Endothelial cell of umbilical vein (primary cell): ENCODE measurements around the gene HOMER1. TPM values are rescaled to one million over a fixed set of nuclear protein-coding genes. Genes with fewer than 3 reads are reported as not detected.

Source experiments
- BruUV-seq: library from RNA; stranded (reverse); fragments of 400-500 nt; replicated peaks from 2 replicates; lab custom pipeline; 2021; lab: Mats Ljungman, UMichigan
- CTCF ChIA-PET: fragments of 300-600, 350-600 bp; sonication (Branson Sonifier 250); formaldehyde crosslinking; loops from one replicate; lab custom pipeline; 2021; ENCODE audit warnings: antibody characterized with exemption, inconsistent platforms; lab: Charles Lee
- POLR2A ChIA-PET: fragments of 300-600, 350-600 bp; sonication (Branson Sonifier 250); formaldehyde crosslinking; loops from one replicate; lab custom pipeline; 2021; ENCODE audit warnings: antibody characterized with exemption, inconsistent platforms; lab: Charles Lee
- DNase-seq: peaks from one replicate; pipeline ENCODE4 v3.0.0-alpha.2; 2011; ENCODE audit warnings: low read depth, low spot score
- FAIRE-seq: peaks from 2 replicates; lab custom pipeline; 2011; peaks lifted over from hg19 to GRCh38; lab: Jason Lieb, UNC
- H2AFZ ChIP-seq: 2 replicates; pipeline ENCODE4 v1.6.0; 2012; ENCODE audit warnings: low read depth, low read length, control low read depth, inconsistent platforms
- H3K27ac ChIP-seq: 2 replicates; pipeline ENCODE4 v1.5.1; 2011; ENCODE audit warnings: low read depth, mild to moderate bottlenecking, control low read depth, low read length, moderate library complexity; ENCODE audit not compliant: insufficient read depth
- H3K27me3 ChIP-seq, 2 experiments: 2 replicates each; pipeline versions ENCODE4 v1.6.0 to v1.6.1; 2011; ENCODE audit warnings: low read length in 2 of 2, mixed read lengths in 1 of 2; ENCODE audit not compliant: control insufficient read depth in 2 of 2, insufficient read depth in 2 of 2
- H3K36me3 ChIP-seq, 2 experiments: 2 replicates in 1 of 2; 3 replicates in 1 of 2; pipeline ENCODE4 v1.5.1; 2011; ENCODE audit warnings: low read length in 2 of 2, mild to moderate bottlenecking in 1 of 2, moderate library complexity in 1 of 2; ENCODE audit not compliant: control insufficient read depth in 2 of 2, insufficient read depth in 2 of 2; ENCODE audit errors: extremely low read depth in 1 of 2
- H3K4me1 ChIP-seq: 3 replicates; pipeline ENCODE4 v1.5.1; 2011; ENCODE audit warnings: mild to moderate bottlenecking, low read length; ENCODE audit not compliant: control insufficient read depth, insufficient read depth; ENCODE audit errors: extremely low read depth
- H3K4me2 ChIP-seq: 2 replicates; pipeline ENCODE4 v1.6.1; 2011; ENCODE audit warnings: low read length, control low read depth, mixed read lengths; ENCODE audit not compliant: insufficient read depth
- H3K4me3 ChIP-seq, 3 experiments: fragments of 200-600 bp in 1 of 3; sonication (generic), shearing (Covaris generic) in 1 of 3; replicated peaks in 1 of 3; 2 replicates each; pipeline ENCODE4 v1.5.1; 2011 to 2016; ENCODE audit warnings: control low read depth in 3 of 3, low read length in 3 of 3, mild to moderate bottlenecking in 2 of 3, inconsistent platforms in 1 of 3, low read depth in 1 of 3, moderate library complexity in 1 of 3; ENCODE audit not compliant: insufficient read depth in 1 of 3
- H3K79me2 ChIP-seq: 2 replicates; pipeline ENCODE4 v1.6.0; 2012; ENCODE audit warnings: low read length, inconsistent platforms; ENCODE audit not compliant: control insufficient read depth, insufficient read depth
- H3K9ac ChIP-seq: replicated peaks from 2 replicates; pipeline ENCODE3; 2011; ENCODE audit warnings: low read length, control low read depth; ENCODE audit not compliant: insufficient read depth; ENCODE audit errors: extremely low read depth
- H3K9me1 ChIP-seq: replicated peaks from 3 replicates; pipeline ENCODE4 v1.6.0; 2011; ENCODE audit warnings: mild to moderate bottlenecking, low read length; ENCODE audit not compliant: control insufficient read depth, insufficient read depth; ENCODE audit errors: extremely low read depth
- H3K9me3 ChIP-seq: replicated peaks from 2 replicates; pipeline ENCODE4 v1.5.1; 2012; ENCODE audit warnings: low read length, inconsistent platforms; ENCODE audit not compliant: control insufficient read depth, insufficient read depth
- H4K20me1 ChIP-seq: replicated peaks from 2 replicates; pipeline ENCODE3; 2011; ENCODE audit warnings: mild to moderate bottlenecking, low read length; ENCODE audit not compliant: control insufficient read depth, insufficient read depth; ENCODE audit errors: extremely low read depth
- EZH2 ChIP-seq: IDR thresholded peaks from 2 replicates; pipeline ENCODE4 v1.6.1; 2012; ENCODE audit warnings: borderline replicate concordance, low read depth, mild to moderate bottlenecking, moderate library complexity, low read length, inconsistent platforms; ENCODE audit not compliant: severe bottlenecking
- FOS ChIP-seq: IDR thresholded peaks from 2 replicates; pipeline ENCODE4 v1.6.1; 2011; ENCODE audit warnings: mild to moderate bottlenecking, low read length, moderate library complexity, borderline replicate concordance; ENCODE audit not compliant: insufficient read depth
- GATA2 ChIP-seq: IDR thresholded peaks from 2 replicates; pipeline ENCODE4 v1.7.0; 2011; ENCODE audit warnings: low read depth, mild to moderate bottlenecking, moderate library complexity, mixed read lengths, low read length; ENCODE audit not compliant: insufficient read length, insufficient read depth
- JUN ChIP-seq: IDR thresholded peaks from 2 replicates; pipeline ENCODE4 v1.6.1; 2011; ENCODE audit warnings: borderline replicate concordance, low read depth; ENCODE audit not compliant: insufficient read length, insufficient read depth
- MYC ChIP-seq: IDR thresholded peaks from one replicate; pipeline ENCODE4 v1.6.1; 2011; ENCODE audit warnings: mild to moderate bottlenecking, low read depth, low read length
- POLR2A ChIP-seq: IDR thresholded peaks from 2 replicates; pipeline ENCODE4 v1.6.1; 2012; ENCODE audit warnings: low read depth, mild to moderate bottlenecking, control low read depth, low read length
- POLR2AphosphoS5 ChIP-seq: IDR thresholded peaks from 2 replicates; pipeline ENCODE4 v1.6.1; 2012; ENCODE audit warnings: low read depth, mild to moderate bottlenecking, control low read depth, low read length, moderate library complexity; ENCODE audit not compliant: insufficient read depth
- dilution Hi-C: fragments of 300-500 bp; cut with MboI; formaldehyde crosslinking; loops from one replicate; pipeline ENCODE4 v1.15.0; 2019; ENCODE audit warnings: low sequenced_read_pairs; ENCODE audit not compliant: extremely low pct_ligation_motif_present
- intact Hi-C: fragments of 100-400 bp; cut with micrococcal nuclease; formaldehyde crosslinking; loops from one replicate; pipeline ENCODE4 v1.10.0; 2022
- polyA plus RNA-seq, 4 experiments: library from polyadenylated mRNA; depleted of rRNA in 3 of 4; stranded (reverse) in 3 of 4; unstranded in 1 of 4; fragments of >200 nt; gene quantifications; 2 replicates each; pipeline versions ENCODE4 v1.2.1 to v1.2.3, GENCODE V29; 2011 to 2012; ENCODE audit warnings: missing spikeins in 1 of 4
- total RNA-seq: library from RNA; stranded (reverse); gene quantifications from 2 replicates; pipeline ENCODE4 v1.2.3, GENCODE V29; 2021
- TF ChIP-seq, protein P1 (sequence below): IDR thresholded peaks from 2 replicates; pipeline ENCODE4 v1.6.1; 2011; ENCODE audit not compliant: insufficient read depth, insufficient read length
- TF ChIP-seq, protein P2 (sequence below), 2 donors: IDR thresholded peaks; 1 replicate in 1 of 2; 2 replicates in 1 of 2; pipeline ENCODE4 v1.5.1; 2011; ENCODE audit warnings: low read length in 2 of 2, mild to moderate bottlenecking in 2 of 2, moderate library complexity in 2 of 2, control low read depth in 1 of 2, inconsistent platforms in 1 of 2, low read depth in 1 of 2; ENCODE audit not compliant: insufficient read depth in 1 of 2; ENCODE audit errors: extremely low read depth in 1 of 2

Gene HOMER1
- total and polyA plus RNA-seq, 2 donors (not counting 3 experiments of a cell fraction or from before 2014, with no cell fraction given): 0.57 to 3.9 TPM

DNA sequence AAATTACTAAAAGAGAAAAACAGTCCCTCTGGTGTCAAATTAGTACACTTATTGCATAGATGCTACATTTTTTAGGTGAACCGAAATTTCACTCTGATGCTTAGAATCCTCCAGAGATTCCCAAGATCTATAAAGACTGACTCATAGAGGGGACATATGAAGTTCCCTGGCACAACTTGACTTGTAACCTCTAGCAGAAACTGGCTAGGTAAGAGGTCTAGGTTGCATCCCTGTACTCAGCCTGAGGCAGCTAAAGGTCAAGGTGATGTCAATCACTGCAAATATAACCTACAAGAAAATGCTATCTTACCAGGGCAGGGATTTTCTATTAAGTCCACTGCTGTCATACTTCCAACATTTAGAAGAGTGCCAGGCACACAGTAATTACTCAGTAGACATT, 24.2 kb downstream of the HOMER1 start:
- Histone ChIP-seq H2AFZ (no peak overlapping the region), H3K4me3 (no peak overlapping the region), H3K27me3 (no peaks in the 10 kb centered on the region), H3K4me1 (no peaks in the 10 kb centered on the region), H3K9me3 (no peaks in the 10 kb centered on the region), H3K9ac (no peak overlapping the region), H3K9me1 (no peaks in the 10 kb centered on the region), H3K27ac (no peak overlapping the region), H4K20me1 (no peaks in the 10 kb centered on the region), H3K79me2 (no peaks in the 10 kb centered on the region), H3K36me3 (no peaks in the 10 kb centered on the region), H3K4me2 (no peak overlapping the region)
- TF ChIP-seq EZH2: no peak
- no TSS peak for BruUV-seq
- dilution Hi-C loops (no loop called here), intact Hi-C loops (no loop called here)
- FAIRE-seq (no peak), DNase-seq (no peak)
- CTCF ChIA-PET: interaction anchor here (2.0 kb wide), 1 partner anchor 8 kb away, joined by 4 read pairs; no protein-coding TSS in a partner anchor
- POLR2A ChIA-PET: no interaction called here

DNA sequence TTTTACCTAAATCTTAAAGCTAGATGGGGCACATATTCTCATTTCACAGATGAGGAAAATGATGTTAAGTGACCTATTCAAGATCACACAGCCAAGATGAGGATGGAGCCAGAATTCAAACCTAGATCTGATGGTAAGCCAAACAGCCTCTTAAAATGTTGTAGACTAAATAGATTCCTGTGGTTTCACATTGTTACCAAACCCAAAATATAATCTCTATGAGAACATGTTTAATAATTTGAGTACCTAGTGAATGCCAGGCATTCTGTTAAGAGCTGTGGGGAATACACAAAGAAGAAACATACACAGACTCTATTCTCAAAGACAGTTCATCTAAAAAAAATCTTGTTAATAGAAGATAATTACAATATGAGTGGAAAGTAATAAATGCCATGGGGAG, 25.2 kb downstream of the HOMER1 start:
- H3K4me3 ChIP-seq: no peak overlapping the region
- no peaks in the 10 kb centered on the region for H4K20me1 ChIP-seq
- H3K9me1 ChIP-seq: no peaks in the 10 kb centered on the region
- H3K4me2 ChIP-seq: no peak overlapping the region
- no peak overlapping the region for H3K27ac ChIP-seq
- ChIA-PET CTCF (interaction anchor here (1.3 to 1.9 kb wide), 4 partner anchors 10 to 464 kb away, joined by 3 to 10 read pairs (median 6); no protein-coding TSS in a partner anchor), POLR2A (no interaction called here)
- no TSS peak for BruUV-seq
- no peaks in the 10 kb centered on the region for H3K4me1 ChIP-seq
- FAIRE-seq (no peak), DNase-seq (no peak)
- H3K9me3 ChIP-seq: no peaks in the 10 kb centered on the region
- H2AFZ ChIP-seq: no peak overlapping the region
- dilution Hi-C loops: no loop called here
- no peaks in the 10 kb centered on the region for H3K79me2 ChIP-seq
- TF ChIP-seq FOS (no peak), JUN (no peak), MYC (no peak), GATA2 (no peak), EZH2 (no peak), POLR2A (no peak), POLR2AphosphoS5 (no peak)
- TF ChIP-seq, protein P1, sequence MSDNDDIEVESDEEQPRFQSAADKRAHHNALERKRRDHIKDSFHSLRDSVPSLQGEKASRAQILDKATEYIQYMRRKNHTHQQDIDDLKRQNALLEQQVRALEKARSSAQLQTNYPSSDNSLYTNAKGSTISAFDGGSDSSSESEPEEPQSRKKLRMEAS: no peak
- TF ChIP-seq, protein P2, sequence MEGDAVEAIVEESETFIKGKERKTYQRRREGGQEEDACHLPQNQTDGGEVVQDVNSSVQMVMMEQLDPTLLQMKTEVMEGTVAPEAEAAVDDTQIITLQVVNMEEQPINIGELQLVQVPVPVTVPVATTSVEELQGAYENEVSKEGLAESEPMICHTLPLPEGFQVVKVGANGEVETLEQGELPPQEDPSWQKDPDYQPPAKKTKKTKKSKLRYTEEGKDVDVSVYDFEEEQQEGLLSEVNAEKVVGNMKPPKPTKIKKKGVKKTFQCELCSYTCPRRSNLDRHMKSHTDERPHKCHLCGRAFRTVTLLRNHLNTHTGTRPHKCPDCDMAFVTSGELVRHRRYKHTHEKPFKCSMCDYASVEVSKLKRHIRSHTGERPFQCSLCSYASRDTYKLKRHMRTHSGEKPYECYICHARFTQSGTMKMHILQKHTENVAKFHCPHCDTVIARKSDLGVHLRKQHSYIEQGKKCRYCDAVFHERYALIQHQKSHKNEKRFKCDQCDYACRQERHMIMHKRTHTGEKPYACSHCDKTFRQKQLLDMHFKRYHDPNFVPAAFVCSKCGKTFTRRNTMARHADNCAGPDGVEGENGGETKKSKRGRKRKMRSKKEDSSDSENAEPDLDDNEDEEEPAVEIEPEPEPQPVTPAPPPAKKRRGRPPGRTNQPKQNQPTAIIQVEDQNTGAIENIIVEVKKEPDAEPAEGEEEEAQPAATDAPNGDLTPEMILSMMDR (IDR thresholded peaks at IDR 0.05; ENCODE audit: extremely low read depth in 1 of 2, insufficient read depth in 1 of 2, low read depth in 1 of 2, low read length in 2 of 2): no peak
- no peaks in the 10 kb centered on the region for H3K36me3 ChIP-seq
- H3K9ac ChIP-seq: no peak overlapping the region
- intact Hi-C loops: no loop called here
- H3K27me3 ChIP-seq: no peaks in the 10 kb centered on the region
